MM.1S (cell line): ENCODE measurements around the gene FGF11.

Experiments
- DNase-seq: peaks from one replicate; pipeline ENCODE4 v3.0.0-alpha.2; 2015
- H2AFZ ChIP-seq: fragments of 300-600 bp; sonication (generic); 2 replicates; pipeline ENCODE4 v1.6.0; 2016; ENCODE audit warnings: antibody characterized with exemption, low read length
- H3F3A ChIP-seq: fragments of 300-600 bp; sonication (generic); 2 replicates; pipeline ENCODE4 v1.6.1; 2016; ENCODE audit warnings: mild to moderate bottlenecking, antibody characterized with exemption, low read length, moderate library complexity, mixed read lengths; ENCODE audit not compliant: insufficient read depth
- H3K27ac ChIP-seq: fragments of 300-600 bp; sonication (generic); 2 replicates; pipeline ENCODE4 v1.5.1; 2016; ENCODE audit warnings: mild to moderate bottlenecking, low read length
- H3K27me3 ChIP-seq: fragments of 300-600 bp; sonication (generic); replicated peaks from 2 replicates; pipeline ENCODE4 v1.6.0; 2016; ENCODE audit warnings: low read length; ENCODE audit not compliant: insufficient read depth
- H3K36me3 ChIP-seq: fragments of 300-600 bp; sonication (generic); replicated peaks from 2 replicates; pipeline ENCODE4 v1.6.1; 2016; ENCODE audit warnings: mild to moderate bottlenecking, low read length, mixed read lengths; ENCODE audit not compliant: insufficient read depth
- H3K4me1 ChIP-seq: fragments of 300-600 bp; sonication (generic); 2 replicates; pipeline ENCODE4 v1.6.1; 2016; ENCODE audit warnings: low read length, mixed read lengths
- H3K4me2 ChIP-seq: fragments of 300-600 bp; sonication (generic); 2 replicates; pipeline ENCODE4 v1.6.0; 2016; ENCODE audit warnings: low read depth, low read length
- H3K4me3 ChIP-seq: fragments of 300-600 bp; sonication (generic); 2 replicates; pipeline ENCODE4 v1.5.1; 2016; ENCODE audit warnings: low read length, mixed read lengths
- H3K79me2 ChIP-seq: fragments of 300-600 bp; sonication (generic); 2 replicates; pipeline ENCODE4 v1.6.1; 2016; ENCODE audit warnings: mixed run types, low read length, mixed read lengths
- H3K9ac ChIP-seq: fragments of 300-600 bp; sonication (generic); 2 replicates; pipeline ENCODE4 v1.6.1; 2016; ENCODE audit warnings: low read length, mixed read lengths
- H3K9me2 ChIP-seq: fragments of 300-600 bp; sonication (generic); replicated peaks from 2 replicates; pipeline ENCODE4 v1.6.1; 2016; ENCODE audit warnings: mild to moderate bottlenecking, low read length, mixed read lengths; ENCODE audit not compliant: insufficient read depth
- H3K9me3 ChIP-seq: fragments of 300-600 bp; sonication (generic); replicated peaks from 2 replicates; pipeline ENCODE4 v1.6.1; 2016; ENCODE audit warnings: mild to moderate bottlenecking, low read length, mixed read lengths; ENCODE audit not compliant: insufficient read depth
- H4K20me1 ChIP-seq: fragments of 300-600 bp; sonication (generic); 2 replicates; pipeline ENCODE4 v1.6.1; 2016; ENCODE audit warnings: mild to moderate bottlenecking, low read length, moderate library complexity, mixed read lengths; ENCODE audit not compliant: insufficient read depth
- EZH2 ChIP-seq: fragments of 300-600 bp; sonication (generic); optimal IDR thresholded peaks from 2 replicates; pipeline ENCODE3; 2017; ENCODE audit warnings: low read depth, mild to moderate bottlenecking, antibody characterized with exemption, low read length, mixed read lengths
- EZH2phosphoT487 ChIP-seq: fragments of 300-600 bp; sonication (generic); IDR thresholded peaks from 2 replicates; pipeline ENCODE4 v1.6.1; 2018; ENCODE audit warnings: antibody characterized with exemption, low read length
- TF ChIP-seq, protein P1 (sequence below): fragments of 300-600 bp; sonication (generic); IDR thresholded peaks from 2 replicates; pipeline ENCODE4 v1.5.1; 2016; ENCODE audit warnings: antibody characterized with exemption, low read length, mixed read lengths

The FGF11 gene

GRCh38 chr17:7460850-7461660, 21.7 kb downstream of the FGF11 start:
- Histone ChIP-seq H3K9me2 (no peaks in the 10 kb centered on the region), H3F3A (peaks cover 10% of the 10 kb centered on the region), H3K4me1 (no peaks in the 10 kb centered on the region; the same call in 1 of the 2 replicates), H3K36me3 (no peaks in the 10 kb centered on the region), H2AFZ (no peak overlapping the region), H3K79me2 (no peaks in the 10 kb centered on the region), H4K20me1 (no peaks in the 10 kb centered on the region), H3K9ac (no peak overlapping the region), H3K9me3 (no peaks in the 10 kb centered on the region), H3K27ac (no peak overlapping the region), H3K4me3 (no peak overlapping the region), H3K4me2 (no peak overlapping the region), H3K27me3 (no peaks in the 10 kb centered on the region)
- TF ChIP-seq, protein P1, sequence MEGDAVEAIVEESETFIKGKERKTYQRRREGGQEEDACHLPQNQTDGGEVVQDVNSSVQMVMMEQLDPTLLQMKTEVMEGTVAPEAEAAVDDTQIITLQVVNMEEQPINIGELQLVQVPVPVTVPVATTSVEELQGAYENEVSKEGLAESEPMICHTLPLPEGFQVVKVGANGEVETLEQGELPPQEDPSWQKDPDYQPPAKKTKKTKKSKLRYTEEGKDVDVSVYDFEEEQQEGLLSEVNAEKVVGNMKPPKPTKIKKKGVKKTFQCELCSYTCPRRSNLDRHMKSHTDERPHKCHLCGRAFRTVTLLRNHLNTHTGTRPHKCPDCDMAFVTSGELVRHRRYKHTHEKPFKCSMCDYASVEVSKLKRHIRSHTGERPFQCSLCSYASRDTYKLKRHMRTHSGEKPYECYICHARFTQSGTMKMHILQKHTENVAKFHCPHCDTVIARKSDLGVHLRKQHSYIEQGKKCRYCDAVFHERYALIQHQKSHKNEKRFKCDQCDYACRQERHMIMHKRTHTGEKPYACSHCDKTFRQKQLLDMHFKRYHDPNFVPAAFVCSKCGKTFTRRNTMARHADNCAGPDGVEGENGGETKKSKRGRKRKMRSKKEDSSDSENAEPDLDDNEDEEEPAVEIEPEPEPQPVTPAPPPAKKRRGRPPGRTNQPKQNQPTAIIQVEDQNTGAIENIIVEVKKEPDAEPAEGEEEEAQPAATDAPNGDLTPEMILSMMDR: no peak
- no peak for TF ChIP-seq EZH2
- TF ChIP-seq EZH2phosphoT487: no peak
- DNase-seq: no peak

DNA sequence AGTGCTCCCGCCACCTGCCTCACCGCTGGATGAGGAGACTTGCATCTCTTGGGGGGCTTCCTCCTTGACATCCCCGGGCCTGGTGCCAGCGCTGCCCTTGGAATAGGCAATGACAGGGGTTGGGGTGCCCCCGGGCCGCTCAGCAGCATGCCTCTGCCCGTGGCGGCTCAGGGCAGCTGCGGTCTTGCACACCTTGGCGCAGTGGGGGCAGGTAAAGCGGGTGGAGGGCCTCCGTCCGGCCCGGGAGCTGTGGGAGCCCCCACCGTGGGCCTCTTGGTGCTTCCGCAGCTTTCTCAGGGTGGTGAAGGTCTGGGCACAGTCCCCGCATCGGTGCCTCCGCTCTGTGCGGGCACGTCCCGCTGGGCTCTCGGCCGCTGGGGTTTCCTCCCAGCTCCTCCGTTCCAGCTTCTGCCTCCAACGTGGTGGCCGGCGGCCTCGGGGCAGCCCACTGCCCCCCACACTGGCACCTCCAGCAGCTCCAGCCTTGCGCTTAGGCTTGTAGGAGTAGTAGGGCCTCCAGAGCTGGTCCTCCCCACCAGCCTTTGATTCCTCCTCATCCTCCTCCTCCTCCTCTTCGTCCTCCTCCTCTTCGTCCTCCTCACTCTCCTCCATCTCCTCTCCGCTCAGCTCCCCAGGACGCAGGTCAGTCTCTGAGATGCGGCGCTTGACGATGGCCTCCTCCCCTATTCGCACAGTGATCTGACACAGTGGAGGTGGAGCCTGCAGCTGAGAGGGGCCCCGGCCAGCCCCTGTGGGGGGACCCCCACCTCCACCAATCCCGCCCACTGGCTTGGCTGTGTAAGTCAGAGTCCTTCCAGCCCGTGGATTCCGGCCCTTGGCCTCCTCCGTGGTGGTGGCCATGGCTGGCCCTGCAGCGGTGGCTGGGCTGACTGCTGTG, 23.4 kb downstream of the FGF11 start:
- no peaks in the 10 kb centered on the region for H3K4me1 ChIP-seq
- H3K9me3 ChIP-seq: no peaks in the 10 kb centered on the region
- H3K27me3 ChIP-seq: no peaks in the 10 kb centered on the region
- no peak overlapping the region for H3K9ac ChIP-seq
- H3K4me3 ChIP-seq: no peak overlapping the region
- H3F3A ChIP-seq: no peaks in the 10 kb centered on the region
- H3K36me3 ChIP-seq: no peaks in the 10 kb centered on the region
- H3K4me2 ChIP-seq: no peak overlapping the region
- no peaks in the 10 kb centered on the region for H4K20me1 ChIP-seq
- H3K27ac ChIP-seq: no peak overlapping the region
- DNase-seq: no peak
- no peaks in the 10 kb centered on the region for H3K79me2 ChIP-seq
- TF ChIP-seq EZH2 (no peak), EZH2phosphoT487 (no peak)
- TF ChIP-seq, protein P1: no peak
- H3K9me2 ChIP-seq: no peaks in the 10 kb centered on the region
- no peak overlapping the region for H2AFZ ChIP-seq

GRCh38 chr17:7463372-7463846, 24.1 kb downstream of the FGF11 start:
- Histone ChIP-seq H3F3A (no peaks in the 10 kb centered on the region), H3K9ac (no peak overlapping the region), H4K20me1 (no peaks in the 10 kb centered on the region), H3K4me1 (no peaks in the 10 kb centered on the region), H3K79me2 (no peaks in the 10 kb centered on the region), H3K36me3 (no peaks in the 10 kb centered on the region), H3K27ac (no peak overlapping the region), H3K27me3 (no peaks in the 10 kb centered on the region), H3K4me2 (no peak overlapping the region), H3K9me2 (no peaks in the 10 kb centered on the region), H3K9me3 (no peaks in the 10 kb centered on the region), H3K4me3 (no peak overlapping the region), H2AFZ (no peak overlapping the region)
- no peak for DNase-seq
- no peak for TF ChIP-seq EZH2phosphoT487
